ACC112 (cell line): Measurements from ENCODE around the gene ZNF485.

ENCODE experiments used
- H2AFZ ChIP-seq: fragments of 200-600 bp; sonication (generic); one replicate; pipeline ENCODE4 v1.6.0; 2017; ENCODE audit warnings: antibody characterized with exemption, low read length; ENCODE audit not compliant: unreplicated experiment
- H3K27ac ChIP-seq: fragments of 200-600 bp; sonication (generic); 2 replicates; pipeline ENCODE4 v1.5.1; 2014; ENCODE audit warnings: low read depth, mild to moderate bottlenecking, antibody characterized with exemption, low read length, moderate library complexity
- H3K27me3 ChIP-seq: fragments of 200-600 bp; sonication (generic); 2 replicates; pipeline ENCODE4 v1.6.1; 2014; ENCODE audit warnings: mild to moderate bottlenecking, antibody characterized with exemption, low read length, moderate library complexity, mixed read lengths; ENCODE audit not compliant: insufficient read depth
- H3K36me3 ChIP-seq: fragments of 200-600 bp; sonication (generic); 2 replicates; pipeline ENCODE4 v1.6.1; 2016; ENCODE audit warnings: mild to moderate bottlenecking, antibody characterized with exemption, low read length, moderate library complexity, mixed read lengths; ENCODE audit not compliant: insufficient read depth
- H3K4me1 ChIP-seq: fragments of 200-600 bp; sonication (generic); one replicate; pipeline ENCODE4 v1.6.1; 2016; ENCODE audit warnings: low read length, mixed read lengths; ENCODE audit not compliant: insufficient read depth, unreplicated experiment, control insufficient read depth
- H3K4me3 ChIP-seq: fragments of 200-600 bp; sonication (generic); 2 replicates; pipeline ENCODE4 v1.5.1; 2014; ENCODE audit warnings: mild to moderate bottlenecking, low read depth, low read length
- H3K79me2 ChIP-seq: fragments of 200-600 bp; sonication (generic); one replicate; pipeline ENCODE4 v1.6.0; 2016; ENCODE audit warnings: low read length; ENCODE audit not compliant: control insufficient read depth, unreplicated experiment, insufficient read depth

The ZNF485 gene

DNA sequence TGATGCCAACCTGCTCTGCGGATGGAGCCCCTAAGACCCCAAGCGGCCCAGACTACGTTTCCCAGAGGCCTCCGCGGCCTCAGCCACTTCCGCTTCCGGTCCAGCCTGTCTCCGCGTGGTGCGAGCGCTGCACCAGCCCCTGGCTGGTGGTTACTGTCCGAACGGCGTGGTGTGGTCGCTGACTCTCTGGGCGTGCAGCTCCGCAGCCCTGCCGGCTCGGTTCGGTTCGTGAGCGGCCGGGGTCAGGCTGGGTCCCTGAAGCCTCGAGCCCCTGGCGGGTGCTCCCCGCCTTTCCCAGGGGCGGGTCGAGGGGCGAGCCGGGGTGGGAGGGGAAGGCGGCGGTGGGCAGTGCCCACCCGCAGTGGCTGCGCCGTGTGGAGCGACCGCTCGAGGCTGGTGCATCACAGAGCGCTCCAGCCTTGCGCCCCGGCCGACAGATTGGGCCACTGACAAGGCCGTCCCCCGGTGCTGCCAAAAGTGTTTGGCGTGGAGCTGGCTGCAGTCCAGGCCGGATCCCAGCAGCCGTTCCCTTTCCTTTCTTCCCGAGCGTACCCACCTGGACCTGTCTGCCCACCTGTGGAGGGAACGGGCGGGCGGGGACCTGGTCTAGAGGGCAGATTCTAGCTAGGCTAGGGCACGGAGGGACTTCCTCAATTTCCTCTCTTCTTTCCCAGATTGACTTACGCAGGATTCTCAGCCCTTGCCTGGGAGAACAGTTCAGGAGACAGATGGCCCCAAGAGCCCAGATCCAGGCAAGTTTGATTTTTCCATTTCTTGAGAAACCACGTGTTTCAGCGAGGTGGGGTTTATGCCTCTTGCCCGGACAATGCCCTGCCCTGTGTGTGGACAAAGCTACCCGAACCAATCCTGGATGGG, at the start of gene ZNF485:
Gene ZNF485 (plus strand): TSS at position 116 of the 876 bp plus-strand sequence. CDS start 613 bp downstream, at position 729.
- H3K4me3 ChIP-seq, result peak within 1 kb of the TSS; percentile 91
- peak within 1 kb of the TSS; percentile 28; the same call in 1 of the 2 replicates for H3K27ac ChIP-seq
- peak within 1 kb of the TSS; percentile 77 for H2AFZ ChIP-seq
- no peaks in the 10 kb centered on the region for H3K27me3 ChIP-seq
- peaks cover 8% of the 10 kb centered on the region; the same call in 1 of the 2 replicates for H3K36me3 ChIP-seq
- peaks cover 16% of the 10 kb centered on the region for H3K4me1 ChIP-seq
- H3K79me2 ChIP-seq, result peaks cover 6% of the 10 kb centered on the region

DNA sequence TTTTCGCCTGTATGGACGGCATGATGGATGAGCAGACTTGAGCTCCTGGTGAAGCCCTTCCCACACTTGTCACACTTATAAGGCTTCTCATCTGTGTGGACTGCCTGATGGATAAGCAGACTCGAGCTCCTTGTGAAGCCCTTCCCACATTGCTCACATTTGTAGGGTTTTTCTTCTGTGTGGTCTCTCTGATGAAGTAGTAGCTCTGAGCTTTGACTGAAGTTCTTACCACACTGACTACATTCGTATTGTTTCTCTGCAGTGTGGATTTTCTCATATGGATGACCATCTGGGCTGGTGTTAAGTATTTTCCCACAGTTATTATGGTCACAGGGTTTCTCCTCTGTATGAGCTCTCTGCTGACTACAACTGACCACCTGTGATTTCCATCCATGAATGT, 49.0 kb upstream of the ZNF485 start:
- Histone ChIP-seq H3K27me3 (no peaks in the 10 kb centered on the region), H3K4me3 (no peak overlapping the region), H3K36me3 (peaks cover 48% of the 10 kb centered on the region), H3K79me2 (no peaks in the 10 kb centered on the region), H3K27ac (no peak overlapping the region), H2AFZ (no peak overlapping the region), H3K4me1 (no peaks in the 10 kb centered on the region)

DNA sequence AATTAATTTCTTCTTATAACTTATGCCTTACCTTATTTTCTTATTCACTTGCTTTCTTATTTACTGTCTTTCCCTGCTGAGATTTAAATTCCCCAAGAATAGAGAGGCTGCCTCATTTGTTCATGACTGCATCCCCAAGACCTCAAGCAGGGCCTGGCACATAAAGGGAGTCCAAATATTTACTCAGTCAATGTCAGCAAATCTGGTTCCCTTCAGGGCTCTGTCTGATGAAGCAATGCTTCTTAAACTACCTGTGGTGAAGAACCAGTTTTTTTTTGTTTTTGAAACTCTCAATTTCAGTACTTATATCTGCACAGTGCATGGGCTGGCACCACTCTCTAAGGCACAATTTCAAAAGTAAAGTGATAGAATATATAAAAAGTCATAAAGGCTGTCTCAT, 36.6 kb upstream of the ZNF485 start:
- Histone ChIP-seq H3K79me2 (peaks cover 4% of the 10 kb centered on the region), H2AFZ (no peak overlapping the region), H3K27ac (no peak overlapping the region), H3K4me3 (no peak overlapping the region), H3K27me3 (no peaks in the 10 kb centered on the region), H3K36me3 (peaks cover 28% of the 10 kb centered on the region), H3K4me1 (peaks cover 9% of the 10 kb centered on the region)

DNA sequence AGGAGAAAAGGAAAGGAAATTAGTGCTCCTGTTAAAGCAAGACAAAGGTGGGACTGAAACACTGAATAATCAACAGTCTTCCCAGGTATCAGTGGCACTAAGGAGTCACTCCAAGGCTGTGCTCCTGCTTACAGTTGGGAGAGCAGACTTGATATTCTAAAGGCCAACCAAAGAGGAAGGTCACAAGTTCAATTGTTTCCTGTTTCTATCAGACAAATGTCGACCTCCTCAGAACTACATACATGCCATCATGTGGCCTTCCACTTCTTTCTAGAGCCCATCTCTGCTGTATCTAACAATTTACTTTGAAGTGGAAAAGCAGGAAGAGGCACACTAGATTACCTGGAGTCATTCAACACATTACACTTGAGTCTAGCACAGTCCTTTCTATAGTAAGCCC, 35.3 kb upstream of the ZNF485 start:
- H3K27me3 ChIP-seq, result no peaks in the 10 kb centered on the region
- no peak overlapping the region for H3K27ac ChIP-seq
- H3K4me3 ChIP-seq, result no peak overlapping the region
- H3K4me1 ChIP-seq, result peaks cover 12% of the 10 kb centered on the region
- H3K79me2 ChIP-seq, result peaks cover 4% of the 10 kb centered on the region
- no peak overlapping the region for H2AFZ ChIP-seq
- peaks cover 26% of the 10 kb centered on the region for H3K36me3 ChIP-seq

DNA sequence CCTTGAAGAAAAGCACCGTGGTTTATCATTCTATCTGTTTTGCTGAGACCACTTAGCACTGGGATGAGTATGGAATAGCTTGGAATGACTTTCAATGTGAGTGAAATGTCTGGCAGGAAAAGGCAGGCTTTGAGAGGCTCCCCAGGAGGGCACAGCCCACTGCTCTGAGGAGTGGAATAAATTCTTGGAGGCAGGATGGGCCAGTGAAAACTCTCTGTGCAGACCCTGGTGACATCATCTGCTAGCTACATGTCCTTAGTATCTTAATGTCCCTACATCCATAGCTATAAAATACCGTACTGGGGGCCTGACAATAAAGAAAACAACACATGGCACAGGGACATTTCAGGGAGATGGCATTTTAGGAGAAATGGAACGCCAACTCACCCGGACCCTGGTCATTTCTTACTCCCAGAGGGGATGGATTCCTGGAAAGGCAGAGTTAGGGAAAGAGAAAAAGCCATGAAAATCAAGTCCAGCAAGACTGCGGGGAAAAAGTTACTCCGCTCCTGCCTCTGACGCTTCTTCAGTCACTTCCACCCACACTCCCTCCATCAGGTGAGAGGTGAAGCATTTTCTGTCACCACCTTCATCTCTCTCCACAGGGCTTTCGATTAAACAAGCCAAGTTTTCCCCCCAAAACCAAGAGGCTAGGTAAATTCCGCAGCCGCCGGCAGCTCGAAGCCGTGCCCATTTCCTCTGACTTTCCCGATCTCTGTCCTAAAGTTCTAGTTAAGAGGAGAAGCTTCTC, 32.8 kb upstream of the ZNF485 start:
- Histone ChIP-seq H3K4me1 (peaks cover 12% of the 10 kb centered on the region), H3K79me2 (peaks cover 4% of the 10 kb centered on the region), H3K4me3 (peak overlapping the region; percentile 91), H3K27me3 (no peaks in the 10 kb centered on the region), H3K27ac (peak overlapping the region; percentile 55; the same call in 1 of the 2 replicates), H2AFZ (peak overlapping the region; percentile 93), H3K36me3 (peaks cover 13% of the 10 kb centered on the region; the same call in 1 of the 2 replicates)

DNA sequence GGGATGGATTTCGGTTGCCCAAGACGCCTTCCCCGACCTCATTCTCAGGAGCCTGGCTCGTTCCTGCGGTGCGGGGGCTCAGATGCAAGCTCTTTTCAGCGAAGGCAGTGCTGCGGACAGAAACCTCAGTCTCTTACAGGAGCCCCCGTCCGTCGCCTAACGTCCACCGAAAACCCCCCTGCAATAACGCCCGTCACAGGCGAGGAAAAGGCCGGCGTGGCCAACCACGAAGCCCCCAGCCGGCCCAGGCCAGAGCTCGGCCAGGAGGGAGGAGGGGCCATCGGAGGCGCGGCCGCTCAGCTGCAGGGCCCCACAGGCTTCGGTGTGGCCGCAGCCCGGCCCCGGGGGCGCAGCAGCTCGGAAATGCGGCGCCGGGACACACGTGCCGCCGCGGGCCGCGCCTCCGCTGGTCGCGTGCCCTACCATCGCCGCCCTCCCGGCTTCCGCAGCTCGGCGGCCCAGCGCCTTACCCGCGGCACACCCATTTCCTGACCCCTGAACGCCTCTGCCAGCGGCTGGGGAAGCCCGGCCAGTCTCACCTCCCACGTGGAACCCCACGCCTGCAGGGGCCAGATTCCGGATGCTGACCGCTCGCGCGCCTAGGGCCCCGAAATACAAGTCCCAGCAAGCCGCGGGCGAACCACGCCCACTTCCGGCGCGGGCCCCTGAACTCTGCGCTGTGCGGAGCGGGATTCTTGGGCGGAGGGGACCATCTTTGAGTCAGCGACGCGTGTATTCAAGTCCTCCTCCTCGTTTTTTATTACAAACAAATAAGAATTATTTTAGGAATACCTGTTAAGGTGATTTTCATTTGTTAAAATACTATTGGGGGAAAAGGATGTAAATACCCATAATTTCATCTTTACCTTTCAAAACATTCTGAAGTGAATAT, 32.0 kb upstream of the ZNF485 start, which contains the start of gene ZNF239:
Gene ZNF239 (minus strand): TSS at position 616 of the 892 bp plus-strand sequence. CDS start 16,537 bp downstream, outside the sequence.
- Histone ChIP-seq H3K4me3 (peak within 1 kb of the TSS; percentile 91), H3K79me2 (peaks cover 4% of the 10 kb centered on the region), H3K4me1 (peaks cover 12% of the 10 kb centered on the region), H3K36me3 (peaks cover 9% of the 10 kb centered on the region; the same call in 1 of the 2 replicates), H3K27me3 (no peaks in the 10 kb centered on the region), H2AFZ (peak within 1 kb of the TSS; percentile 93), H3K27ac (peak within 1 kb of the TSS; percentile 55; the same call in 1 of the 2 replicates)

DNA sequence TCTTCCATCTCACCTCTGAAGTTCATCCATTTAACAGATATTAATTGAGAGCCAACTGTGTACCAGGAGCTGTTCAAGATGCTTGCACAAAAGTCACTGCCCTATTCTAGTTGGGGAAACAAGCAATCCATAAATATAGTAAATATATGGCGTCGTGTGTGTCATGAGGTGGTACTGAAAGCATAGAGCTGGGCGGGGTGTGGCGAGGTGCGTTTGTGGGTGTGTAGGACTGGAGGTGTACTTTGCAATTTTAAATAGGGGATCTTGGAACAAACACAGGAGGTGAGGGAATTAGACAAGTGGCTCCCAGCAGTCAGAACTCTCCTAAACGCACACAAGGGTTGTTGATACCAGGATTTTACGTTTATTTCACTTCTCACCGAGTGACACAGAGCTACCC, 31.3 kb upstream of the ZNF485 start:
- Histone ChIP-seq H3K79me2 (peaks cover 4% of the 10 kb centered on the region), H3K27ac (no peak overlapping the region), H3K27me3 (peaks cover 5% of the 10 kb centered on the region; the same call in 1 of the 2 replicates), H3K4me3 (peak overlapping the region; percentile 91), H2AFZ (peak overlapping the region; percentile 75), H3K36me3 (peaks cover 3% of the 10 kb centered on the region; the same call in 1 of the 2 replicates), H3K4me1 (peaks cover 12% of the 10 kb centered on the region)

DNA sequence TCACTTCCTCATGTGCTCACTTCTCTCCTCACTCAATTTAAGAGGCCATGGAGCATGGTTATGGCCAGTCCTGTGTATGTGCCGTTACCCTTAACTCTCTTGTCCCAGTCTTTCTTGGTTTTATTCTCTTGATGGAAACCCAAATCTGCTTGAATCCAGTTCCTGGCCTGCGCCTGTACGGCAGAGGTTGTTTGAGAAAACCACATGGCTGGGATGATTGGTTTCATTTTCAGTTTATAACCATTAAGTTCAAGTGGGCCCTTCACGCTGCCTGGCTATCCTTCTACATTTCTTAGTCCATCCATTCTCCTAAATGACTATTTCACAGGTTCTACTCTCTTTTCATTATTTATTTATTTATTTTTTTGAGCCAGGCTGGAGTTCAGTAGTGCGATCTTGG, 30.2 kb upstream of the ZNF485 start:
- peak overlapping the region; percentile 75 for H2AFZ ChIP-seq
- no peak overlapping the region for H3K27ac ChIP-seq
- peaks cover 7% of the 10 kb centered on the region; the same call in 1 of the 2 replicates for H3K27me3 ChIP-seq
- H3K36me3 ChIP-seq, result no peaks in the 10 kb centered on the region
- H3K79me2 ChIP-seq, result peaks cover 4% of the 10 kb centered on the region
- no peak overlapping the region for H3K4me3 ChIP-seq
- H3K4me1 ChIP-seq, result peaks cover 12% of the 10 kb centered on the region

DNA sequence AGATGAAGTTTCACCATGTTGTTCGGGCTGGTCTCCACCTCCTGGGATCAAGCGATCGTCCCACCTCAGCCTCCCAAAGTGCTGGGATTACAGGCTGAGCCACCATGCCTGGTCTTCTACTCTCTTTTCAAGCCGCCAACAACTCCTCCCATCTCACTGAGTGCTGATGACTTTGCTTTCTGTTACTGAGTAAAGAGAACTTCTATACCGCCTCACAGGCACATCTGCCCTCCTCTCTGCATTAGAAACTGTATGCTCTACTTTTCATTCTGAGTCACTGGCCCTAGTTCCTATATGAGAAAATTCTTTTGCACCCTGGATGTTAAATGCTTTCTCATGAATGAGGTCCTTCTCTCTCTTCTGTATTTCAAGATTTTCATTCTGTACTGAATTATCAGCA, 29.7 kb upstream of the ZNF485 start:
- no peak overlapping the region for H3K27ac ChIP-seq
- peaks cover 4% of the 10 kb centered on the region for H3K79me2 ChIP-seq
- H3K27me3 ChIP-seq, result peaks cover 7% of the 10 kb centered on the region; the same call in 1 of the 2 replicates
- H3K36me3 ChIP-seq, result no peaks in the 10 kb centered on the region
- peaks cover 12% of the 10 kb centered on the region for H3K4me1 ChIP-seq
- H3K4me3 ChIP-seq, result no peak overlapping the region
- H2AFZ ChIP-seq, result no peak overlapping the region

DNA sequence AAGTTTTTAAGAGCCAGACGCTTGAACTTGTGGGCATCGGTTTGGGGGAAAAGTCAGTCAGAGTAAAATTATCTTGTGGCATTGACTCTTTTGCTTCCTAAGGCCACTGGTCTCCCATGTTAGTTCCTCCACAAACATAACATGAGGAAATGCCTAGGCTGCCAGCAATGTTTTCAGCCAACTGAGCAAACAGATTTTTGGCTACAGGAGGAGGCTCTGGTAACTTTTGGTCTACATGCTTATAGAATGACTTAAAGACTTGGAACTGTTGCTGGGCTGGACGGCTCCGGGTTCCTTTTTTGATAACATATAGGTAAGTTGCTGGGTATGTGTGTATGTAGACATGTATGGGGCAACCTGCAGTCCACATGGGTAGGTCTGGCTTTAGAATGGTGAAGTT, 22.2 kb upstream of the ZNF485 start:
- Histone ChIP-seq H3K27ac (no peak overlapping the region), H2AFZ (no peak overlapping the region), H3K36me3 (no peaks in the 10 kb centered on the region), H3K79me2 (no peaks in the 10 kb centered on the region), H3K4me1 (no peaks in the 10 kb centered on the region), H3K4me3 (no peak overlapping the region), H3K27me3 (peaks cover 21% of the 10 kb centered on the region; the same call in 1 of the 2 replicates)
